ENCODE data around the gene HMGCS2.

Gene HMGCS2

GRCh38 chr1:119737040-119737682 is 31.5 kb downstream of the HMGCS2 start:
- Histone ChIP-seq H3K79me2 (ENCODE audit: insufficient read depth, low read length) (peaks cover 6% of the 10 kb centered on the region), H3K4me1 (ENCODE audit: insufficient read depth, low read length) (no peaks in the 10 kb centered on the region), H3K9ac (ENCODE audit: low read depth, low read length) (no peak overlapping the region), H3K9me3 (ENCODE audit: insufficient read depth, low read length, severe bottlenecking) (no peaks in the 10 kb centered on the region), H3K36me3 (ENCODE audit: insufficient read depth, low read length) (peaks cover 99% of the 10 kb centered on the region), H3K27me3 (ENCODE audit: insufficient read depth, low read length, poor library complexity) (no peaks in the 10 kb centered on the region), H4K20me1 (ENCODE audit: insufficient read depth, low read length) (peaks cover 56% of the 10 kb centered on the region), H3K4me3 (ENCODE audit: low read depth in 1 of 2, low read length in 2 of 2) (no peak overlapping the region), H3K27ac (ENCODE audit: low read length) (no peak overlapping the region), H2AFZ (ENCODE audit: low read depth, low read length) (no peak overlapping the region), H3K4me2 (ENCODE audit: insufficient read depth, low read length) (no peak overlapping the region)
- no peak for DNase-seq
- TF ChIP-seq CTCF (IDR thresholded peaks at IDR 0.05; ENCODE audit: borderline replicate concordance, extremely low read depth, low read length, poor library complexity, severe bottlenecking) (no peak), EZH2 (IDR thresholded peaks at IDR 0.05; ENCODE audit: borderline replicate concordance, low read depth, low read length, severe bottlenecking) (no peak)
- ATAC-seq (ENCODE audit: insufficient read depth, low read depth): 0 out of 3 replicates have a peak, but pooled peaks have one; percentile 18

DNA sequence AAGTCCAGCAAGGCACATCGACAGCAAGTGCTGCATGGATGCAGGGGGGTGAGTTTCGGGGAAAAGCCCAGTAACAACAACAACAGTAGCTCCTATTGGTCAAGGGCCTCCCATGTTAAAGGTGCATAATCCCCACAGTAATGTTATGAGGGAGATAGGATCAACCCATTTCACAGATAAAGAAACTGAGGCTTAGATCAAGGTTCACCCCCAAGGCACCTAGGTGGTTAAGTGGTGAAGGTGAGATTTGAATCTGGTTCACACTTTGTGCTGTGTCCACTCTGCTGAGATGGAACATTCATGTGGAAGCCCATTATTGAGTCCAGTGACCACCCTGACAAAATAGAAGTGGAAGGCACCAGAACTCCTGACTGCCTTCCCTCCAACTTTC is 32.1 kb downstream of the HMGCS2 start:
- H3K4me3 ChIP-seq (ENCODE audit: low read depth in 1 of 2, low read length in 2 of 2): no peak overlapping the region
- H3K36me3 ChIP-seq (ENCODE audit: insufficient read depth, low read length): peaks cover 99% of the 10 kb centered on the region
- no peaks in the 10 kb centered on the region for H3K27me3 ChIP-seq (ENCODE audit: insufficient read depth, low read length, poor library complexity)
- no peak for TF ChIP-seq CTCF (IDR thresholded peaks at IDR 0.05; ENCODE audit: borderline replicate concordance, extremely low read depth, low read length, poor library complexity, severe bottlenecking)
- TF ChIP-seq EZH2 (IDR thresholded peaks at IDR 0.05; ENCODE audit: borderline replicate concordance, low read depth, low read length, severe bottlenecking): no peak
- no peak overlapping the region for H2AFZ ChIP-seq (ENCODE audit: low read depth, low read length)
- H4K20me1 ChIP-seq (ENCODE audit: insufficient read depth, low read length): peaks cover 56% of the 10 kb centered on the region
- no peaks in the 10 kb centered on the region for H3K9me3 ChIP-seq (ENCODE audit: insufficient read depth, low read length, severe bottlenecking)
- H3K4me2 ChIP-seq (ENCODE audit: insufficient read depth, low read length): no peak overlapping the region
- no peak overlapping the region for H3K27ac ChIP-seq (ENCODE audit: low read length)
- peaks cover 8% of the 10 kb centered on the region for H3K79me2 ChIP-seq (ENCODE audit: insufficient read depth, low read length)
- H3K9ac ChIP-seq (ENCODE audit: low read depth, low read length): no peak overlapping the region
- no peaks in the 10 kb centered on the region for H3K4me1 ChIP-seq (ENCODE audit: insufficient read depth, low read length)
- no peak for ATAC-seq (ENCODE audit: insufficient read depth, low read depth)
- DNase-seq: no peak

DNA sequence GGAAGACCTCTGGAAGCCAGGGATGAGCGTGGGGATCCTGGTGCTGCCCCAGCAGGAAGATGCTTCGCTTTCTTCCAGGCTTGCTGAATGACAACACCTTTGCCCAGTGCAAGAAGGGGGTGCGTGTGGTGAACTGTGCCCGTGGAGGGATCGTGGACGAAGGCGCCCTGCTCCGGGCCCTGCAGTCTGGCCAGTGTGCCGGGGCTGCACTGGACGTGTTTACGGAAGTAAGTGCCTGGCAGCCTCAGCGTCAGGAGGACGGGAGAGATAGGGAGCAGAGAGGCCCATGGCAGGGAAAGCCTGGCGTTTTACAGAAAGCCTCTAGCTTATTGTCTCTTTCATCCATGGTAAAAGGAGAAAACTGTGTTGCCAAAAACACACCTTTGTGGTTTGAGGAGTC is 33.5 kb downstream of the HMGCS2 start:
- TF ChIP-seq CTCF (IDR thresholded peaks at IDR 0.05; ENCODE audit: borderline replicate concordance, extremely low read depth, low read length, poor library complexity, severe bottlenecking) (no peak), EZH2 (IDR thresholded peaks at IDR 0.05; ENCODE audit: borderline replicate concordance, low read depth, low read length, severe bottlenecking) (no peak)
- H3K36me3 ChIP-seq (ENCODE audit: insufficient read depth, low read length): peaks cover 99% of the 10 kb centered on the region

More for the DNA sequence above, 33.5 kb downstream of the HMGCS2 start:
- H3K9me3 ChIP-seq (ENCODE audit: insufficient read depth, low read length, severe bottlenecking): no peaks in the 10 kb centered on the region
- no peaks in the 10 kb centered on the region for H3K4me1 ChIP-seq (ENCODE audit: insufficient read depth, low read length)
- H3K27ac ChIP-seq (ENCODE audit: low read length): no peak overlapping the region
- peaks cover 55% of the 10 kb centered on the region for H4K20me1 ChIP-seq (ENCODE audit: insufficient read depth, low read length)
- DNase-seq (no peak), ATAC-seq (ENCODE audit: insufficient read depth, low read depth) (no peak)
- peaks cover 8% of the 10 kb centered on the region for H3K79me2 ChIP-seq (ENCODE audit: insufficient read depth, low read length)
- H3K4me2 ChIP-seq (ENCODE audit: insufficient read depth, low read length): no peak overlapping the region
- H3K9ac ChIP-seq (ENCODE audit: low read depth, low read length): no peak overlapping the region
- H2AFZ ChIP-seq (ENCODE audit: low read depth, low read length): no peak overlapping the region
- no peaks in the 10 kb centered on the region for H3K27me3 ChIP-seq (ENCODE audit: insufficient read depth, low read length, poor library complexity)
- no peak overlapping the region for H3K4me3 ChIP-seq (ENCODE audit: low read depth in 1 of 2, low read length in 2 of 2)
